ENCODE data around the gene THSD4.

DNA sequence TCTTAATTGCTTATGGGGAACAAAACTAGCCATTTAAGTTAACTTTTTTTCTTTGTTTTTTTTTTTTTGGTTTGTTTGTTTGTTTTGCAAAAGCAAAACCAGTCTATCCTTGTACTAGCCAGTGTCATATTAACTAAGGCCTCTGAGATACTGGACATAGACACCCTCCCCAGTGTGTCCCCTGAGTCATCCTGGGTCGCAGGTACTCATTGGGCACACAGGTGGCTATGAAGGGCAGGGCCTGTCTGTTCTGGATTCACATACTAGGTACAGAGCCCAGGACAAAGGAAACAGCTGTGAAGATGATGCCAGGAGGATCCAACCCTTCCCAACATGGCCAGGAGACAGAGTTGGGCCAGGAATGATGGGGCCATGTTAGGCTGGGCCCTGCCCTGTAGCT is 318.1 kb downstream of the THSD4 start:
- TF ChIP-seq, protein P1, sequence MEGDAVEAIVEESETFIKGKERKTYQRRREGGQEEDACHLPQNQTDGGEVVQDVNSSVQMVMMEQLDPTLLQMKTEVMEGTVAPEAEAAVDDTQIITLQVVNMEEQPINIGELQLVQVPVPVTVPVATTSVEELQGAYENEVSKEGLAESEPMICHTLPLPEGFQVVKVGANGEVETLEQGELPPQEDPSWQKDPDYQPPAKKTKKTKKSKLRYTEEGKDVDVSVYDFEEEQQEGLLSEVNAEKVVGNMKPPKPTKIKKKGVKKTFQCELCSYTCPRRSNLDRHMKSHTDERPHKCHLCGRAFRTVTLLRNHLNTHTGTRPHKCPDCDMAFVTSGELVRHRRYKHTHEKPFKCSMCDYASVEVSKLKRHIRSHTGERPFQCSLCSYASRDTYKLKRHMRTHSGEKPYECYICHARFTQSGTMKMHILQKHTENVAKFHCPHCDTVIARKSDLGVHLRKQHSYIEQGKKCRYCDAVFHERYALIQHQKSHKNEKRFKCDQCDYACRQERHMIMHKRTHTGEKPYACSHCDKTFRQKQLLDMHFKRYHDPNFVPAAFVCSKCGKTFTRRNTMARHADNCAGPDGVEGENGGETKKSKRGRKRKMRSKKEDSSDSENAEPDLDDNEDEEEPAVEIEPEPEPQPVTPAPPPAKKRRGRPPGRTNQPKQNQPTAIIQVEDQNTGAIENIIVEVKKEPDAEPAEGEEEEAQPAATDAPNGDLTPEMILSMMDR (IDR thresholded peaks at IDR 0.05): no peak
- no peak for TF ChIP-seq POLR2AphosphoS5 (IDR thresholded peaks at IDR 0.05; ENCODE audit: low read depth, low read length)
